Measurements from ENCODE around the gene DBNDD1. TPM values are rescaled to one million over a fixed set of nuclear protein-coding genes. Genes with fewer than 3 reads are reported as not detected.

DBNDD1 gene
- total RNA-seq, 1 experiment from 2014 or later: 75.0 TPM

DNA sequence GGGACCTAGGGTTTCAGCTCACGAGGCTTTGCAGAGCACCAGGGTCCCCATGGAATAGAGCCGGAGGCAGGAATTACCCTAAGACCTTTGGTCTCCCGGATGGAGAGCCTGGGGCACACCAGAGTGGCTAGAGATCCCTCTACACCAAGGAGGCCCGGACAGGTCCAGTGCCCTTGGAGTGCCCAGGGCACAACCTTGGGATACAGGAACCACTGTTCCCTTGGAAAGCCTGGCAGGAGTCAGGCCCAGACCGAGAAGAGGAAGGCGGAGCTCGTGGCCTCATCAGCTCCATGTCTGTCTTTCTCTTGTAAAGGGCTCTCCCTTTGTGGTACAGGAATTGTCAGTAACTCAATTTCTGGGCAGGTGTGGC, 3.8 kb upstream of the DBNDD1 start:
- TF ChIP-seq OVOL2 (CRISPR knock-in tag; IDR thresholded peaks at IDR 0.05; ENCODE audit: borderline replicate concordance) (no peak), ZNF263 (CRISPR knock-in tag; IDR thresholded peaks at IDR 0.05; ENCODE audit: low read depth) (no peak), SOX15 (CRISPR knock-in tag; IDR thresholded peaks at IDR 0.05) (no peak), SP1 (CRISPR knock-in tag; conservative IDR thresholded peaks at IDR 0.05) (no peak), SMAD3 (CRISPR knock-in tag; IDR thresholded peaks at IDR 0.05; ENCODE audit: borderline replicate concordance) (no peak), RELA (CRISPR knock-in tag; IDR thresholded peaks at IDR 0.05; ENCODE audit: borderline replicate concordance) (no peak), NFE2L1 (CRISPR knock-in tag; IDR thresholded peaks at IDR 0.05) (no peak), ZNF219 (CRISPR knock-in tag; IDR thresholded peaks at IDR 0.05; ENCODE audit: borderline replicate concordance) (no peak)
- TF ChIP-seq, protein P1, sequence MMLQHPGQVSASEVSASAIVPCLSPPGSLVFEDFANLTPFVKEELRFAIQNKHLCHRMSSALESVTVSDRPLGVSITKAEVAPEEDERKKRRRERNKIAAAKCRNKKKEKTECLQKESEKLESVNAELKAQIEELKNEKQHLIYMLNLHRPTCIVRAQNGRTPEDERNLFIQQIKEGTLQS (CRISPR knock-in tag; conservative IDR thresholded peaks at IDR 0.05): no peak
- TF ChIP-seq, protein P2, sequence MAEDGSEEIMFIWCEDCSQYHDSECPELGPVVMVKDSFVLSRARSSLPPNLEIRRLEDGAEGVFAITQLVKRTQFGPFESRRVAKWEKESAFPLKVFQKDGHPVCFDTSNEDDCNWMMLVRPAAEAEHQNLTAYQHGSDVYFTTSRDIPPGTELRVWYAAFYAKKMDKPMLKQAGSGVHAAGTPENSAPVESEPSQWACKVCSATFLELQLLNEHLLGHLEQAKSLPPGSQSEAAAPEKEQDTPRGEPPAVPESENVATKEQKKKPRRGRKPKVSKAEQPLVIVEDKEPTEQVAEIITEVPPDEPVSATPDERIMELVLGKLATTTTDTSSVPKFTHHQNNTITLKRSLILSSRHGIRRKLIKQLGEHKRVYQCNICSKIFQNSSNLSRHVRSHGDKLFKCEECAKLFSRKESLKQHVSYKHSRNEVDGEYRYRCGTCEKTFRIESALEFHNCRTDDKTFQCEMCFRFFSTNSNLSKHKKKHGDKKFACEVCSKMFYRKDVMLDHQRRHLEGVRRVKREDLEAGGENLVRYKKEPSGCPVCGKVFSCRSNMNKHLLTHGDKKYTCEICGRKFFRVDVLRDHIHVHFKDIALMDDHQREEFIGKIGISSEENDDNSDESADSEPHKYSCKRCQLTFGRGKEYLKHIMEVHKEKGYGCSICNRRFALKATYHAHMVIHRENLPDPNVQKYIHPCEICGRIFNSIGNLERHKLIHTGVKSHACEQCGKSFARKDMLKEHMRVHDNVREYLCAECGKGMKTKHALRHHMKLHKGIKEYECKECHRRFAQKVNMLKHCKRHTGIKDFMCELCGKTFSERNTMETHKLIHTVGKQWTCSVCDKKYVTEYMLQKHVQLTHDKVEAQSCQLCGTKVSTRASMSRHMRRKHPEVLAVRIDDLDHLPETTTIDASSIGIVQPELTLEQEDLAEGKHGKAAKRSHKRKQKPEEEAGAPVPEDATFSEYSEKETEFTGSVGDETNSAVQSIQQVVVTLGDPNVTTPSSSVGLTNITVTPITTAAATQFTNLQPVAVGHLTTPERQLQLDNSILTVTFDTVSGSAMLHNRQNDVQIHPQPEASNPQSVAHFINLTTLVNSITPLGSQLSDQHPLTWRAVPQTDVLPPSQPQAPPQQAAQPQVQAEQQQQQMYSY (CRISPR knock-in tag; IDR thresholded peaks at IDR 0.05): no peak
- TF ChIP-seq, protein P3, sequence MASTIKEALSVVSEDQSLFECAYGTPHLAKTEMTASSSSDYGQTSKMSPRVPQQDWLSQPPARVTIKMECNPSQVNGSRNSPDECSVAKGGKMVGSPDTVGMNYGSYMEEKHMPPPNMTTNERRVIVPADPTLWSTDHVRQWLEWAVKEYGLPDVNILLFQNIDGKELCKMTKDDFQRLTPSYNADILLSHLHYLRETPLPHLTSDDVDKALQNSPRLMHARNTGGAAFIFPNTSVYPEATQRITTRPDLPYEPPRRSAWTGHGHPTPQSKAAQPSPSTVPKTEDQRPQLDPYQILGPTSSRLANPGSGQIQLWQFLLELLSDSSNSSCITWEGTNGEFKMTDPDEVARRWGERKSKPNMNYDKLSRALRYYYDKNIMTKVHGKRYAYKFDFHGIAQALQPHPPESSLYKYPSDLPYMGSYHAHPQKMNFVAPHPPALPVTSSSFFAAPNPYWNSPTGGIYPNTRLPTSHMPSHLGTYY (CRISPR knock-in tag; IDR thresholded peaks at IDR 0.05): no peak
- TF ChIP-seq, protein P4, sequence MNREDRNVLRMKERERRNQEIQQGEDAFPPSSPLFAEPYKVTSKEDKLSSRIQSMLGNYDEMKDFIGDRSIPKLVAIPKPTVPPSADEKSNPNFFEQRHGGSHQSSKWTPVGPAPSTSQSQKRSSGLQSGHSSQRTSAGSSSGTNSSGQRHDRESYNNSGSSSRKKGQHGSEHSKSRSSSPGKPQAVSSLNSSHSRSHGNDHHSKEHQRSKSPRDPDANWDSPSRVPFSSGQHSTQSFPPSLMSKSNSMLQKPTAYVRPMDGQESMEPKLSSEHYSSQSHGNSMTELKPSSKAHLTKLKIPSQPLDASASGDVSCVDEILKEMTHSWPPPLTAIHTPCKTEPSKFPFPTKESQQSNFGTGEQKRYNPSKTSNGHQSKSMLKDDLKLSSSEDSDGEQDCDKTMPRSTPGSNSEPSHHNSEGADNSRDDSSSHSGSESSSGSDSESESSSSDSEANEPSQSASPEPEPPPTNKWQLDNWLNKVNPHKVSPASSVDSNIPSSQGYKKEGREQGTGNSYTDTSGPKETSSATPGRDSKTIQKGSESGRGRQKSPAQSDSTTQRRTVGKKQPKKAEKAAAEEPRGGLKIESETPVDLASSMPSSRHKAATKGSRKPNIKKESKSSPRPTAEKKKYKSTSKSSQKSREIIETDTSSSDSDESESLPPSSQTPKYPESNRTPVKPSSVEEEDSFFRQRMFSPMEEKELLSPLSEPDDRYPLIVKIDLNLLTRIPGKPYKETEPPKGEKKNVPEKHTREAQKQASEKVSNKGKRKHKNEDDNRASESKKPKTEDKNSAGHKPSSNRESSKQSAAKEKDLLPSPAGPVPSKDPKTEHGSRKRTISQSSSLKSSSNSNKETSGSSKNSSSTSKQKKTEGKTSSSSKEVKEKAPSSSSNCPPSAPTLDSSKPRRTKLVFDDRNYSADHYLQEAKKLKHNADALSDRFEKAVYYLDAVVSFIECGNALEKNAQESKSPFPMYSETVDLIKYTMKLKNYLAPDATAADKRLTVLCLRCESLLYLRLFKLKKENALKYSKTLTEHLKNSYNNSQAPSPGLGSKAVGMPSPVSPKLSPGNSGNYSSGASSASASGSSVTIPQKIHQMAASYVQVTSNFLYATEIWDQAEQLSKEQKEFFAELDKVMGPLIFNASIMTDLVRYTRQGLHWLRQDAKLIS (CRISPR knock-in tag; IDR thresholded peaks at IDR 0.05; ENCODE audit: borderline replicate concordance): no peak
- TF ChIP-seq, protein P5, sequence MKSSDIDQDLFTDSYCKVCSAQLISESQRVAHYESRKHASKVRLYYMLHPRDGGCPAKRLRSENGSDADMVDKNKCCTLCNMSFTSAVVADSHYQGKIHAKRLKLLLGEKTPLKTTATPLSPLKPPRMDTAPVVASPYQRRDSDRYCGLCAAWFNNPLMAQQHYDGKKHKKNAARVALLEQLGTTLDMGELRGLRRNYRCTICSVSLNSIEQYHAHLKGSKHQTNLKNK (CRISPR knock-in tag; IDR thresholded peaks at IDR 0.05): no peak
- TF ChIP-seq, protein P6, sequence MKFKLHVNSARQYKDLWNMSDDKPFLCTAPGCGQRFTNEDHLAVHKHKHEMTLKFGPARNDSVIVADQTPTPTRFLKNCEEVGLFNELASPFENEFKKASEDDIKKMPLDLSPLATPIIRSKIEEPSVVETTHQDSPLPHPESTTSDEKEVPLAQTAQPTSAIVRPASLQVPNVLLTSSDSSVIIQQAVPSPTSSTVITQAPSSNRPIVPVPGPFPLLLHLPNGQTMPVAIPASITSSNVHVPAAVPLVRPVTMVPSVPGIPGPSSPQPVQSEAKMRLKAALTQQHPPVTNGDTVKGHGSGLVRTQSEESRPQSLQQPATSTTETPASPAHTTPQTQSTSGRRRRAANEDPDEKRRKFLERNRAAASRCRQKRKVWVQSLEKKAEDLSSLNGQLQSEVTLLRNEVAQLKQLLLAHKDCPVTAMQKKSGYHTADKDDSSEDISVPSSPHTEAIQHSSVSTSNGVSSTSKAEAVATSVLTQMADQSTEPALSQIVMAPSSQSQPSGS (CRISPR knock-in tag; IDR thresholded peaks at IDR 0.05; ENCODE audit: borderline replicate concordance, low read depth): no peak
- TF ChIP-seq, protein P7, sequence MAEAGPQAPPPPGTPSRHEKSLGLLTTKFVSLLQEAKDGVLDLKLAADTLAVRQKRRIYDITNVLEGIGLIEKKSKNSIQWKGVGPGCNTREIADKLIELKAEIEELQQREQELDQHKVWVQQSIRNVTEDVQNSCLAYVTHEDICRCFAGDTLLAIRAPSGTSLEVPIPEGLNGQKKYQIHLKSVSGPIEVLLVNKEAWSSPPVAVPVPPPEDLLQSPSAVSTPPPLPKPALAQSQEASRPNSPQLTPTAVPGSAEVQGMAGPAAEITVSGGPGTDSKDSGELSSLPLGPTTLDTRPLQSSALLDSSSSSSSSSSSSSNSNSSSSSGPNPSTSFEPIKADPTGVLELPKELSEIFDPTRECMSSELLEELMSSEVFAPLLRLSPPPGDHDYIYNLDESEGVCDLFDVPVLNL (CRISPR knock-in tag; IDR thresholded peaks at IDR 0.05; ENCODE audit: borderline replicate concordance, low read depth): no peak
- Mint-ChIP-seq H3K4me3 (peak overlapping the region; percentile 70), H3K4me1 (peaks cover 31% of the 10 kb centered on the region), H3K36me3 (no peaks in the 10 kb centered on the region), H3K27ac (no peak overlapping the region; the same call in 1 of the 2 replicates), H3K27me3 (ENCODE audit: low read depth) (no peaks in the 10 kb centered on the region), H3K9me3 (no peaks in the 10 kb centered on the region)
- POLR2A ChIA-PET: interaction anchor here (0.7 kb wide), 1 partner anchor 9 kb away, joined by 4 read pairs; no protein-coding TSS in a partner anchor
- CTCF ChIA-PET: interaction anchor here (1.1 to 1.4 kb wide), 4 partner anchors 13 to 104 kb away, joined by 3 to 4 read pairs (median 4); partner anchors contain the start of gene MC1R
- ATAC-seq (no peak), DNase-seq (ENCODE audit: low spot score) (no peak)

All from WTC11 (cell line).